ELR (cell line): Measurements from ENCODE around the gene ZEB1.

ENCODE experiments used
- DNase-seq: peaks from one replicate; pipeline ENCODE4 v3.0.0-alpha.2; 2015; ENCODE audit warnings: low read depth

Gene ZEB1

DNA sequence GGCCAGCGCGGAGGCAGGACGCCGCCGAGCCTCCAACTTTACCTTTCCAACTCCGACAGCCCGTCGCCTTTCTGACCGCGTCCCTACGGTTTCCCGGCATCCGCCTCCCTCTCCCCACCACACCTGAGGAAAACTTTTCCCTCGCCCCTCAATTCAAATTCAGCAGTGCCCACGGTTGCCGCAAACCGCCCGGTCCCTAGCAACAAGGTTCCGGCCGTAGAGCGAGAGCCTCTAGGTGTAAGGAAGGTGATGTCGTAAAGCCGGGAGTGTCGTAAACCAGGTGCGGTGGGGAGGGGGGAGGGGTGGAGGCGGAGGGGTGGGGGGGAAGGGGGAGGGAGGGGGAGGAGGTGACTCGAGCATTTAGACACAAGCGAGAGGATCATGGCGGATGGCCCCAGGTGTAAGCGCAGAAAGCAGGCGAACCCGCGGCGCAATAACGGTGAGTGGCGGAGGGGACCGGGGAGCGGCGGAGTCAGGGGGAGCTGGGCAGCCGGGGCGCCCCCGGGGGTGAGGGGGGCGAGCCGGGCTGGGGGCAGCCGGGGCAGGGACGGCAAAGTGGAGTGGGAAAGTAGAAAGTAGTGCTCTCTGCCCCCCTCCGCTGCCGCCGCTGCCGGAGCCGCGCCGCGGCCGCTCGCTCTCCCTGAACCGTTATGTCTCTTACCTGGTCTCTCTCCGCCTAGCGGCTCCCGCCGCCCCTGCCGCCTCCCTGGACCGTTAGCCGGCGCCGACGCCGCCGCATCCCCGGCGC lies at the start of gene ZEB1:
Gene ZEB1, plus strand, starts transcription at position 363 of the 748 bp plus-strand sequence. Its CDS starts 19 bp downstream, at position 382.
- DNase-seq, result peak; percentile 96

DNA sequence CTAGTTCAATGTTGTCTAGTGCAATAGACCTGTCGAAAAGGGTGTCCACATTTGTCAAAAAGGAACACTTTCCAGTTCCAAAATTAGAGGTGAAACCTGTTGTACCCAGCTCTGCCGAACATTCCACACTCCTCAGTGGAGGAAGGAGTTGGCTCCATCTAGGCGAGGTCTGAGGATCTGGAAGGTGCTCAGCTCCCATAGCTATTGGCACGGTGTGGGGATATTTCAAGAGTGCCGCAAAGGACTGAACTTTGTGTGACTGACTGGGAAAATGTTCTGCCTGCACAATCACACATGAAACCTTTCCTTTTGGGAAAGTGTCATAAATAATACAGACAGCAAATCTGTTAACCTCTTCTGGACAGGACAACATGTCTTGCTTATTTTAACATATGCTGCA lies 48.1 kb upstream of the ZEB1 start:
- no peak for DNase-seq

DNA sequence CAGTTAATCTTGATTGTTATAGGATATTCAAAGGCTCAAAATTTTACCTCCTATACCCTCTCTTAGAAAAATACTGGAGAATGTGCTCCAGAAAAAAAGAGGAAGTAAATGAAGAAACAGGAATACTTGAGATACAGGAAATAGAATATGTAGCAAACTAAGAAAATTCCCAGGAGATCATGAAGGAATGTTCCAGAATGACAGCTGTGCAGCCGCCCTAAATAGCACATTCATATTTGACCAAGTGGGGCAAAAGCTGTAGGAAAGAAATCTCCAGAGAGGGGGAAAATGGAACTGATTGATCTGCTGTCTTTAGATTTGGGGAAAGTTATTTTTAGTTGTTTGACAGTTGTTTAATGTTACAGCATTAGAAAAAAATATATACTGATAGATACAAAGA lies 46.2 kb upstream of the ZEB1 start:
- DNase-seq, result no peak

DNA sequence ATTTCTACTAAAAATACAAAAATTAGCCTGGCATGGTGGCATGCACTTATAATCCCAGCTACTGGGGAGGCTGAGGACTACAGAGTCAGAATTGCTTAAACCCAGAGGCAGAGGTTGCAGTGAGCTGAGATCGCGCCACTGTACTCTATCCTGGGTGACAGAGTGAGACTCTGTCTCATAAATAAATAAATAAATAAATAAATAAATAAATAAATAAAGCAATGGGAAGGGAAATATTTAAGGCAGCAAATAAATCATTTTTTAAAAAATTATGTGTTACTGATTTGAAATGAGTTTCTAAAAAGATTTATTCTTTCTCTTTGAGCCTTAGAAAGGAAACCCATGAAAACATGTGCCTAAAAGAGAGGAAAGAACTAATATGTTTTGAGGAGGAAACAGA lies 45.2 kb upstream of the ZEB1 start:
- DNase-seq, result no peak

DNA sequence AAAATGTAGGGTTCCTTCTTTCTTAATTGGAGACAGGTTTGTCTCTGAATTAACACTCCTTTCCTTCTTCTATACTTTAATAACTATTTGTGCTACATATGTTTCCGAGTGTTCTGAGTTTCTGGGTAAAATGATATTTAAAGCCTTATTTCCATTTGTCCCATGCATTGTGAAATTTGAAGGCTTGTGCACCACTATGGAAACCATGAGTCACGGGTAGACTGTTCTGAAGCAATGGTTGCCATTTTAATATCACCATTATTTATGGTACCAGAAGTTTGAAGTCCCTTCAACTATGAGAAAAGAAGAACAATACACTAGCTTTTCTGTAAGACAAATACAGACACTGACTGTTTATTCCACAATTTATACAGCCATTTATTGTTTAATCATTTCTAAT lies 44.7 kb upstream of the ZEB1 start:
- peak; percentile 11 for DNase-seq

DNA sequence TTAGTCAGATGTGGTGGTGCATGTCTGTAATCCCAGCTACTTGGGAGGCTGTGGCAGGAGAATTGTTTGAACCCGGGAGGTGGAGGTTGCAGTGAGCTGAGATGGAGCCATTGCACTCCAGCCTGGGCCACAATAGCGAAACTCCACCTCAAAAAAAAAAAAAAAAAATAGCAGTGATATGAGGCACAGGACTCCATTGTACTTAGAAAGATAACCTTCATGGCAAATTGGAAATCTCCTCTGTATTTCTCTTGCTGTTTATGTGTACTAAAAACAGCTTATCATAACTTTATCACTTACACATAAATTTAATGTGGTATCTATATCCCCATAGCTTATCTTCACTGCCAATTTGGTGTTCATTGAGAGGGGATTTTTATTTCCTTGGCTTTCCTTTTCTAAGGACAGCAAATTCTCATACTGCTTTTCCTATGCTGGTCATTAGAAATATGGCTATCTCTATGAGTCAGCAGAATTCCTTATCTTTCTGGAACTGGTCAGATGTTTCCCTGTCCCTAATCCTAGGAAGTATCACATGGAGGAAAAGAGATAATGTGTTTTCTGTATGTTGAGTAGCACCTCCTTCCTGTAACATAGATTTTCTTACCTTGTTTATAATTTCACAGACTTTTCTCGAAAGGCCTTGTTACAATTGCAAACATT lies 40.6 kb upstream of the ZEB1 start:
- DNase-seq, result no peak

DNA sequence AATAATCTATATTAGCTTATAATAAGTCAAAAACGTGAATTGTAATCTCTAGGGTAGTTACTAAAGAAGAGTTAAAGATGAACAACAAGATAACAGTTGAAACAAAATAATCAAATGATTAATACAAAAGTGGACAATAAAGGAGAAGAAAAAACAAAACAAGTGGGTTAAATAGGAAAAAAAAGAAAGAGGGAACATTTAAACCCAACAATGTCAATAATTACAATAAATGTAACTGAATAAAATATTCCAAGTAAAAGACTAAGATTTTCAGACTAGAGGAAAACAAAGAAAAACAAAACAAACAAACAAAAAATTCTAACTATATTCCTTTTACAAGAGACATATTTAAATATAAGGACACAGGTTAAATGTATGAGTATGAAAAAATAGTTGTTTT lies 38.0 kb upstream of the ZEB1 start:
- no peak for DNase-seq

DNA sequence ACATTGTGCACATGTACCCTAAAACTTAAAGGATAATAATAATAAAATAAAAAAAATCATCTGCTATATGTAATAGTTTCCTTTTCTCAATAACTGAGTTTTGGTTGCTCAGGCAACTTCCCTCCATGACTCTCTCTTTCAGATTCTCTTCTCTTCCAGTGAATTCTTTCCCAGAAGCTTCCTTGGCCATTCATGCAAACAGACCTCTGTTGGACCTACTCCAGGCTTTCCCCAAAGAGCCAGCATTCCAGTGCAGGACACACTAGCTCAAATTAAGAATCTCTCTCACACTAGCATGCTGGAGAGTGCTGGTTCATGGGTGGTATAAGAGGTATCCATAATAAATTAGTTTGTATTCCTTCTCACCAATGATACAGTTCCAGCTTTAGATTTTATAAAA lies 31.0 kb upstream of the ZEB1 start:
- no peak for DNase-seq

DNA sequence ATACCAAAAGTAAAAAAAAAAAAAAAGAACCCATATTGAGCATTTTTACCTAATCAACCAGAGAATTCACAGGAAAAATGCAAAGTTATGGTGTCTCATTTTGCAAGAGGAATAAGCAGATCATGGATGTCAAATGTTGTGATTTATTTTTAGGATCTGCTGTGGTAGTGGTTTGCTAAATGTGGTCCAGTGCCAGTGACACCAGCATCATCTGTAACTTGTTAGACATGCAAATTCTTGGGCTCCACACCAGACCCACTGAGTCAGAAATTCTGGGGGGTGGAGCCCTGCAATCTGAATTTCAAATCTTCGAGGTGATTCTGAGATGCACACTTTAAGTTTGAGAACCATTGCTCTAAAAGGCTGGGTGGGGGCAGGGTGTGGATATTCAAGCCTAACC lies 30.1 kb upstream of the ZEB1 start:
- DNase-seq, result no peak

DNA sequence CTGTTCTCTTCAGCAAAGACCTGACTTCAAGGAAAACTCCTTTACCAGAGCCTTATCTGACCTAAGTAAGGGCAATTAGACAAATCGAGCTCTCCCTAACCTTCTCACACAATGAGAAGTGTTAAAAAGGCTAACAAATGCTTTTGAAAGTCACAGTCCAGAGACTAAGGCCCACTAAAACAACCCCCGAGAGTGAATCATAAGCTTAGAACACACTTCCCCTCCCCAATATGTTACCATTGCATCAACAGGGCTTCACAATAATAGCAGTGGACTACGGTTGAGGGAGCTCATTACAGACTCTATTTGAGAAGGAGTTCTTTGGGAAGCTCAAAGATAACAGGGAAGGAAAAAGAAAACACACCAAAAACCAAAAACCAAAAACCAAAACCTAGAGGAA lies 28.6 kb upstream of the ZEB1 start:
- DNase-seq, result no peak

DNA sequence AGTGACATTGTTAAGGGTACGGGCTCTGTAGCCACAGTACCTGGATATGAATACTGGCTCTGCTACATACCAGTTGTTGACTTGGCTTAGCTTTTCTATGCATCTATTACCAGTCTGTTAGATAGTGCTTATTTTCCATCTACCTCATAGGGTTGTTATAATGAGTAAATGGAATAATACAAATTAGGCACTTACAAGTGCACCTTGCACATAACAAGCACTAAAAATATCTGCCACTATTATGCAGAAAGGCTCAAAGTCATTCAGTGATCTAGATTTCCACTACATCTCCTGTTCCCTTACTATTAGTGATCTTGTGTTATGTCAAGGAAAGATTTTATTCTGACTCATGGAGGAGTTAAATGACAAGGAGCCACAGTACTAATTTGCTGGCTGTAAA lies 27.9 kb upstream of the ZEB1 start:
- no peak for DNase-seq

DNA sequence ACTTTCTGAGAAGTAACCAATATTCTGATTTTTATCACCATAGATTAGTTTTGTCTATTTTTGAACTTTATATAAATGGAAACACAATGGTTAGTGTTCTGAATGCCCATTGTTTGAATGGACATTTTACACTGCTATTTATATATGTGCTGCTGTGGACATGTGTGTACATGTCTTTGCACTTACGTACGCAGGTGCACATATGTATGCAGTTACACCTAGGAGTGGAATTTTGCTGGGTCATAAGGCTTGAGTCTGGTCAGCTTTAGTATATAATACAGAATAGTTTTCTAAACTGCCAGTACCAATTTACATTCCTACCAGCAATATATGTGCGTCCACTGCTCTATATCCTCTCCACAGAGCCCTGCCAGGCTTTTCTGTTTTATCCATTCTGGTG lies 24.5 kb upstream of the ZEB1 start:
- DNase-seq, result no peak

DNA sequence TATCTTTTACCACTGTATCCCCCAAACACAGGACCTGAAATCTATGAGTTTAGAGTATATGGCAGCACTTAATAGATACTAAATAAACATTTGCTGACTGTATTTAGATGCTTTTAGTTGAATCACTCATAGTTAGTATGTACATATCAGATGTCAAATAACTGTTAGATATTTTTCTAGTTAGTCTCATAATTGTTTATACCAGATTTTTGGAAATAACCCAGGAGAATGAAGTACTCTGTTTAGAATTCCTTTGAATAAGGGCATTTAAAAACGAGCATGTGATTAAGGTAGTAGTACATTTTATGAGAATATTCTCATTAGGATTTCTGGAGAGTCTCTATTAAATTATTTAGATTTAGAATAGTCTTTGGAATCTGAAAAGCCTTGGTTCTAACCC lies 22.3 kb upstream of the ZEB1 start:
- DNase-seq, result peak; percentile 37

DNA sequence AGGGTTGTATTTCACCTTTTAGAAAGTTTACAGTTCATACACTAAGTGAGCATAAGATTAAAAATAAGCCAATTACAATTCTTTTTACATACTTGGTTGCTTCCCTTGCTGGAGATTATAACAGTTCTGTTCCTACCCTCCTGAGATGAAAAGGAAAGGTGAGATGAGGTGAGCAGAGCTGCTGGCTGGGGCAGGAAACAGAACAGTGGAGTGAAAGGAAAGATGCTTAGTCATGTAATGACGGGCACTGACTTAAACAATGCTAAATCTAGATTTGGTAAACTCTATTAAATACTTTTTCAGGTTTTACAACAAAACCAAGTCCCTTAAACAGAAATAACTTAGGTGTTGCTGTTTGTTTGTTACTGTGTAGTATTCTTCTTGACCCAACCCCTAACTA lies 19.9 kb upstream of the ZEB1 start:
- DNase-seq, result peak; percentile 24

DNA sequence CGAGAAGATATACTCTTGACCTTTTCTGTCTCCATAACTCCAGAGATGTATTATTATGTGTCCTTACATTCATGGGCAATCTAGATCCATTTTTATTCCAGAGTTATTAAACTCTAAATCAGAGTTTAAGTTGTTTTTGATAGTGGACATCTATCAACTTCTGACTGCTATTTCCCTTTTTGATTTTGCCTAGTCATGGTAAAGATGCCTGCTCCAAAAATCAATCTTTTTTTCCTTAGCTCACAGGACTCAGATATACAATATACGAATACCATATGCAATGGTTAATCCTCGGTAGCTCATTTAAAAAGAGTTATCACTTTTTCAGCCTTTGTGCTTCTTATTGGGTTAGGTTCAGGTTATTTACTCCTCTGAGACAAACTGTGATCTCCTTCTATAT lies 15.8 kb upstream of the ZEB1 start:
- no peak for DNase-seq

DNA sequence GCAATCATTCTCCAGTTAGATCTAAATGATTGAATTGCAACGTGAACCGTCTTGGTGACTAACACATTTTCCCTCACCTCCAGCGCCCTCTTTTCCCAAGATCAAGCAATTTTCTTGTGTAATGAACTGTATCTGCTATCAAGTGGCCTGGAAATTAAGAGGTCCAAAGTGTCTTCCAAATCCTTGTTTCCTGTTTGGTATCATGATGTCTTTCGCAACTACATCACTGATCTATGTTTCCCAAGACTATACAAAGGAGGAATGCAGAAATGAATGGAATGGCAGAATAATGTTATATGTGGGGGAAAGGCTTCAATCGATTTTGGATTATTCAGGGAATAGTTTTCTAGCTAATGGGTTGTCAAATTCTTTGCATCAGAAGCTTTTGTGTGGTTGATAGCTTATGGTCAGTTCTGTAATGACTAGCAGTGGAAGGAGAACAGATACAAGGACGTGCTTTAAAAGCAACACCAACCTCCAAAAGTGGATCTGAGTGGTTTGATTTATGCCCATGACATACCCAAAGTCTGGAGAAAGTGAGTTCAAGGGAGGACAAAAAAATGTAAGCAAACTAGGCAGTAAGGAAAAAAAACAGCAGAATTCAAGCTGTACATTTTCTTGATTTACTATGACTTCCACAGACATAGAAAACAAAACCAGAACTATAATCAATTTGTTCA lies 14.6 kb upstream of the ZEB1 start:
- no peak for DNase-seq

DNA sequence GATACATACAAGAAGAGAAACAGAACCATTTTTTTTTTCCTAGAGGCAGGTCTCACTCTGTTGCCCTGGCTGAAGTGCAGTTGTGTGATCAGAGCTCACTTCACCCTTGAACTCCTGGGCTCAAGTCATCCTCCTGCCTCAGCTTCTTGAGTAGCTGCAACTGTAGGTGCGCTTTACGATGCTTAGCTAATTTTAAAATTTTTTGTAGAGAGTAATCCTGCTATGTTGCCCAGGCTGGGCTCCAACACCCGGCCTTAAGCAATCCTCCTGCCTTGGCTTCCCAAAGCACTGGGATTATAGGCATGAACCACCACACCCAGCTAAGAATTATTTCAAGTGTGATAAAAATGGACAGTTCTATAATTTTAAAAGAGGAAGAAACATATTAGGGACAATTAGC lies 5.6 kb upstream of the ZEB1 start:
- DNase-seq, result no peak

DNA sequence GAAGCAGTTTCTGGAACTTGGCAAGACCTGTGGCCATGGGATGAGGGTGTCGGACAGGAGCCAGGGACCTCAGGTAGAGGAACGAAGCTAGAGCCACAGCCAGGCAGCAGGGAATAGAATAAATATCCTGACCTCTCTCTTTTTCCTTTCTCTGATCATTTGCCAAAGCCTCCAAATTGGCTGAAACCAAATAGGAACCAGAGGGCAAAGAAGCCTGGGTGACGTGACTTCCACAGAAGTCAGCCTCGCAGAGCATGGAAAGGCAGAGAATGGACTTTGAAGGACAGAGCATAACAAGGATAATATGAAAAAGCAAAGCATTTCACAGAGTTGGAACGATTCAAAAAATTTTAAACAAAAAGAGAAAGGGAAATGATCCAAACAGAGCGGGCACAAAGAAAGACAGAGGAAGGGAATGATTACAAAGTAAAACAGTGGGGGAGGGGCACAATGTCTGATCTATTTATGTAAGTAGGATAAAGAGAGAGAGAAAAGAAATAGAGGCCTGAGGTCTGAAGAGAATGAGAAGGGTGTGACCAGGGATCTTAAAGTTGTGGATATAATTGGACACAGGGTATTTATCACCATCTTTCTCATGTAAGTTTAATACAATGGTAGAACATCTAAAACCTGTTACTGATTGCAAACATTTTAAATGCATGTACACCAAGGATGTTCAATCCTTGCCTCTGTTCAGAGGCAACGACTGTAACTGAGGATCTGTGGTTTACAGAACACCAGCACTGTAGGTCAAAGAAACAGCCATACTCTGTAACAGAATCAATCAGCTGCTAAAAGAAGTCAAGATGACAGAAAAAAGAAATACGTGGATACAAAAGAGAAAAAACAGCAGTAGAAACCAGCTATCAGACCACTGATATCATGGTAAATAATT lies 4.5 kb upstream of the ZEB1 start:
- DNase-seq, result no peak

DNA sequence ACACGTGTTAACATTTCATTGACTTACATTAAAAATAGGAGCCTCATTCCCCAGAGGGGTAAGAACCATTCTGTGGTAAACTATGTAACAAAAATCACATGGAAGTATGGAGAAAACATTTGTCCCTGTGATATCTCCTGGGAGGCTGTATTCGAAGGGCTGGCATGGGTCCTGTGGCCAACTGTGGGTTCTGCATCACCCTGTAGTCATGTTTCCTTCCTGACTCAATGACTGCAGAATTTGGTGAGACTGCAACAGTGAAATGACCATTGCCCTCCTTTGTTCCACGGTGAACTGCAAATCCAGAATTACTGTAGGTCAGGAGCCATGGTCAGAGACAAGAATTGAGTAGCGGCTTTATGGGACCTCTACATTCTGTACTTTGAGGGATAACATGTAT lies 3.6 kb upstream of the ZEB1 start:
- DNase-seq, result peak; percentile 95

DNA sequence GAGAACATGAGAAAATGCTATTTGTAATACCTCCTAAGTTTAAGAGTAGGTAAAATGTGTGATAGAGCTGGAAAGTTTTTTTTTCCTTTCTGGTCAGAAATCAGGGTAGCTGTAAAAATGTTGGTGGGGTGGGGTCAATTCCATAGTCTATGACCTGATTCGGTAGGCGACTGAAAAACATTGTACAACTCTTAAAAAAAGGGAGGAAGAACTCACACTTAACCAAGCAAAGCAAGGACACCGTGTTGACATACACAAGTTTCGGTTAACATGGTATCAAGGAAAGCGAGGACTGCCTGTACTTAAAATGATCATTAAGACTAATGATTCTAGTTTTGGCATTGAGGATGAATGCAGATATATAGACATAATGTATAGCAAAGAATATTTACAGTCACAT lies 1.8 kb upstream of the ZEB1 start:
- no peak for DNase-seq

DNA sequence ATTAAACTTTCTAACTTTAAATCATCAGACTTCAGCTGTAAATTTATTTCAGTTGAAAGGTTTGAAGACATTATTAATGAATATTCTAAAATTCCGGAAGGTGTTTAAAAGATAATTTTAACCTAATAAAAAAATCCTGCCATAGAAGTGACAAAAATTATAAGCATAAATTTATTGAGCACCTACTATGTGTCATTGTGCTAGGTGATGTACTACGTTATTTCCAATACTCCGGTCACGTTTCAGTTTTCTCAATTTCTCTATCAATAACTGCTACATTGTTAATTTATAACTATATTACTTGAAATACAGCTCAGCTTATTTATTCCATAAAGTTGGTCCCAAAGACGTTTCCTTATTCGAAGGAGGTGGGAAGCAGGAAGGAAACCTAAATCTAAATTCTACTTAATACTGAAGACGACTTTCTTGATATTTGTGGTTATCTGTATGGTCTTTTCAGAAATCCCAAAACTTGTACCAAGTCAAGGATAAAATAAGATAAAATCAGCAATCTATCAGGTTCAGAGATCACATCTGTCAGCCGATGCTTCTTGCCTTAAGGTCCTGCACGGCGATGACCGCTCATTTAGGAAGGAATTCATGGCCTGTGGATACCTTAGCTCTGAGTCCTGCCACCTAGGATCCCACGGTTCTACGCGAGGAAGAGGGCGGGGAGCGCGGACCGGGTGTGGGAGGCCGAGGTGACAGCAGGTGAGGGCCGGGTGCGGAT lies 1.2 kb upstream of the ZEB1 start:
- no peak for DNase-seq

DNA sequence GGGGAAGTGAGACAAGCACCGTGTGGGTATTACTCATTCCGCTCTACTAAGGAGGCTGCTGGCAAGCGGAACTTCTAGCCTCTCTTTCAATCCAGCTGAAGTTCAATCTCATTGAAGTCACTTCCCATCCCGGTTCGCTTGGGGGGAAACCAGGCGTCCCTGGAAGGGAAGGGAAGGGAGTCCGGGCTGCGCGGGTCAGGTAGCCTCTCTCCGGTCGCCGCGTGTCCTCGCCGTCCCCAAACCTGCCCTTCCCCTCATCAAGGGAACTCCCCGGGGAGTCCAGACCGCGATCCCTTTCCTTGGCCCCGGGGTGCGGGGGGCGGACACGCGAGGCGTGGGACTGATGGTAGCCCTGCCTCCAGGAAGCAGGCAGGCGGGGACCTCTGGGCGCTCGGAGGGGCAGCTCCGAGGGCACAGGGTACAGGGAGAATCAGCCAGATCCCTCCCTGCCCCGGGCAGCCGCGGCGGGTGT lies 598 bp upstream of the ZEB1 start:
- peak; percentile 89 for DNase-seq
